ENCODE measurements around the gene ZFYVE9. TPM values are rescaled to one million over a fixed set of nuclear protein-coding genes. Genes with fewer than 3 reads are reported as not detected.

The ZFYVE9 gene
- total and polyA plus RNA-seq, 9 of the 15 experiments (the other 6 are each of a cell fraction or from before 2014, with no cell fraction given), result 0.52 to 14.4 (median 8.9) TPM

GRCh38 chr1:52365071-52365745 is 223.3 kb downstream of the ZFYVE9 start (continued):
- TF ChIP-seq MGA (IDR thresholded peaks at IDR 0.05), result peak; percentile 82
- TF ChIP-seq HNRNPL (IDR thresholded peaks at IDR 0.05; ENCODE audit: low read depth, low read length), result no peak
- no peak for TF ChIP-seq ATF1 (CRISPR knock-in tag; IDR thresholded peaks at IDR 0.05)
- peak; percentile 79 for TF ChIP-seq ATF1 (tag; IDR thresholded peaks at IDR 0.05)
- TF ChIP-seq MTA3 (IDR thresholded peaks at IDR 0.05; ENCODE audit: borderline replicate concordance), result peak; percentile 15; the same call in 1 of the 2 replicates
- TF ChIP-seq THAP12 (CRISPR knock-in tag; IDR thresholded peaks at IDR 0.05), result no peak
- TF ChIP-seq NR2C2 (CRISPR knock-in tag; IDR thresholded peaks at IDR 0.05), result no peak
- TF ChIP-seq NR2C2 (tag; IDR thresholded peaks at IDR 0.05), result peak; percentile 69; the same call in 1 of the 2 replicates
- peak; percentile 42; the same call in 1 of the 2 replicates for TF ChIP-seq TAF7 (tag; IDR thresholded peaks at IDR 0.05)
- TF ChIP-seq ZNF583 (CRISPR knock-in tag; IDR thresholded peaks at IDR 0.05), result 0 out of 2 replicates have a peak, but pooled peaks have one; percentile 36
- peak; percentile 87 for TF ChIP-seq ATF3 (IDR thresholded peaks at IDR 0.05)
- peak; percentile 65; the same call in 1 of the 2 replicates for TF ChIP-seq ATF3 (CRISPR knock-in tag; conservative IDR thresholded peaks at IDR 0.05)

Data from K562 (cell line).